NCI-H2227 treated with DMSO at 0.1 percent for 48 hours (cell line): ENCODE measurements around the gene CDC42EP4.
"Not testable (repeated sequence)": the region's sequence is repeated elsewhere in the genome, so short reads cannot be mapped to it uniquely, and the experiment has no call there.

ENCODE experiments used
- DNase-seq: peaks from one replicate; lab custom pipeline; 2025; lab: John Stamatoyannopoulos, UW

Gene CDC42EP4

DNA sequence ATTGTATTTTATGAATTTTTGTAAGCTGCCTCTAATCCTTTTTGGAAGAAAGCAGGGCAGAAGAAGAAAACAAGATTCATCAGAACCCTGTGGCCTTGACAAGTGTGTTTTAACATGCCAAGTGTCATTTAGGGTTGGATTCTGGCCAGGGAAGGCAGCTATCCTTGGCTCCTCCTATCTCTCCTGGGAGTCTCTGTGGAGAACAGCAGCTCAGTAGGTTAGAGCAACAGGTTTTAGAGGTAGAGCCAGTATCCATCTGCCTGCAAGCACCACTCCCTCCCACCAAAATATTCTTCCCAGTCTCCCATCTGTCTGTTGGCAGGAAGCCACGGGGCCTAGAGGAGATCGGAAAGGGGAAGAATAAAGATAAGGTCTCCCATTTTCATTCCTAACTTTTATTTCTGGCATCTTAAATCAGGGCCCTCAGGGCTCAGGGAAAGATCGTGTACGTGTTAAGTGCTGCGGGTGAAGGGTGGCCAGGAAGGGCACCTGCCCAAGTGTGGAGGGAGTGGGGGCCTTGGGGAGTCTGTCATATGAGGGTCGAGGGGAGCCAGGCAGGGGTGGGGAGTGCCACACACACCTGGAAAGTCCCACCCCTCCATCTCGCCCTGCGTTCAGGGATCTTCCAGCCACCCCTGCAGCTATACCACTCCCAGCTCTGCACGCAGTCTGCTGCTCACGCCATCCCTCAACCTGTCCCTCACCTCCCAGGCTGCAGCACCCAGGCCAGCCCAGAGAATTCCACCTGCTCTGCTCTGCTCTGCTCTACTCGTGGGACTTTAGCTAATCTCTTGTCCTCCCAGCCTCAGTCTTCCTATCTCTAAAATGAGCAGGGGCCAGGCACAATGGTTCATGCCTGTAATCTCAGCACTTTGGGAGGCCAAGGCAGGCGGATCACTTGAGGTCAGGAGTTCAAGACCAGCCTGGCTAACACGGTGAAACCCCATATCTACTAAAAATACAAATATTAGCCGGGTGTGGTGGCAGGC lies 33.0 kb downstream of the CDC42EP4 start:
- peak; percentile 34 for DNase-seq

DNA sequence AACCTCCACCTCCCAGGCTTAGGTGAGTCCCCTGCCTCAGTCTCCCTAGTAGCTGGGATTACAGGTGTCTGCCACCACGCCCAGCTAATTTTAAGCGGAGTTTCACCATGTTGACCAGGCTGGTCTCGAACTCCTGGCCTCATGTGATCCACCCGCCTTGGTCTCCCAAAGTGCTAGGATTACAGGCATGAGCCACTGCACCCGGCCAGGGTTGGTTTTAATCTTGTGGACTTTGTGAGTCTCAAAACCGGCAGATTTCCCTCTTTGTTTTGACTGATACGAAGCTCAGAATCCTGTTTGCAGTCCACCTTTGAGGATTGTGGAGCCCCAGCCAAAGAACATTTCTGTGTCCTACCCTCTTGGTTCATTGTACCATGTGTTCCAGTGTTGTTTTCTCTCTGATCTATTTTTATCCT lies 33.7 kb downstream of the CDC42EP4 start:
- no peak for DNase-seq

DNA sequence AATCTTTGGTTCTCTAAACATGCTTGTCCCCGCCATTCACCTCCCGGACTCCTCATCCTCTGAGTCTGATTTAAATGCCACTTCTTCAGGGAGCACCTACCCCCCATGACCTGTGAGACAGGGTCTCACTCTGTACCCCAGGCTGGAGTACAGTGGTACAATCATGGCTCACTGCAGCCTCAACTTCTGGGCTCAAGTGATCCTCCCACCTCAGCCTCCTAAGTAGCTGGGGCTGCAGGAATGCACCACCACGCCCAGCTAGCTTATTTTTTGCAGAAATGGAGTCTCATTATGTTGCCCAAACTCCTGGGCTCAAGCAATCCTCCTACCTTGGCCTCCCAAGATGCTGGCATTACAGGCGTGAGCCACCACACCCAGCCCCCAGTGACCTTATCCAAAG lies 37.3 kb downstream of the CDC42EP4 start:
- DNase-seq: no peak

DNA sequence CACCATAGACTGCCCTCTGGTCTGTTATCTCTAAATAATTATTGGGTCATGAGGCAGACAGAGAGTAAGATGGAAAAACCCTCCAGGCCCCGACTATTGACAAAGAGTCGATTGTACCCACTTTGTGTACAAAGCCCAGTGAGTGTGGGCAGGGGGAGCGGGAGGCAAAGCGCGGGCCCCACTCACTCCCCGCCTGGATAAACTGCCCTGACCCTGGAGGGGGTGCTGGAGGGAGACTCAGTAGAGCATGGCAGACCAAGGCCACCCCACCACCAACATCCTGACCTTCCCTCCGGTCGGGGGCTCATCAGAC lies 38.9 kb downstream of the CDC42EP4 start:
- no peak for DNase-seq

DNA sequence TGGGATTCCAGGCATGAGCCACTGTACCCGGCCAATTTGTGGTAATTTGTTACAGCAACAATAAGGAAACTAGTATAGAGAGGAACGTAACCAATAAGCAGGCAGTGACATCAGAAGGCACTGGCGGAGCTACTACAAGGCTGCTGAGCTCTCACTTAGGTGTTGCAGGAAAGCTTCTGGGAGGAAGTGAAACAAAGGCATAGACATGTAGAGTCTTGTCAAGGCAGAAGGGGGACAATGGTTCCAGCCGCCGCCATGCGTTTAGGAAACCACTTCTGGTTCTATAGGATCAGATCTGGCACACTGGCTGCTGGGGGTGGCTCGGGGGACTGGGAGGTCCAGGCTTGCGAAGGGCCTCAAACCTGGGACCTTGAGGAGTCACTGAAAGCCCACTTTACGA lies 40.7 kb downstream of the CDC42EP4 start:
- DNase-seq: no peak

DNA sequence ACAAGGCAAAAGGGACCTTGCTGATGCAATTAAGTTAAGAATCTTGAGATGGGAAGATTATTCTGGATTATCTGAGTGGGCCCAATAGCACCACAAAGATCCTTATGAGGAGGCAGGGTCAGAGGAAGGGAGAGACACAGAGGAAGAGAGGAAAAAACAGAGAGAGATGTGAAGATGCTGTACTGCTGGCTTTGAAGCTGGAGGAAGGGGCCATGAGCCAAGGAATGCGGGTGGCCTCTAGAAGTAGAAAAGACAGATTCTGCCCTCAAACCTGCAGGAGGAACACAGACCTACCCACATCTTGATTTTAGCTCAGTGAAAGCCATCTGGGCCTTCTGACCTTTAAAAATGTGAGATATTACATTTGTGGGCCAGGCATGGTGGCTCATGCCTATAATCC lies 42.0 kb downstream of the CDC42EP4 start:
- DNase-seq: no peak

DNA sequence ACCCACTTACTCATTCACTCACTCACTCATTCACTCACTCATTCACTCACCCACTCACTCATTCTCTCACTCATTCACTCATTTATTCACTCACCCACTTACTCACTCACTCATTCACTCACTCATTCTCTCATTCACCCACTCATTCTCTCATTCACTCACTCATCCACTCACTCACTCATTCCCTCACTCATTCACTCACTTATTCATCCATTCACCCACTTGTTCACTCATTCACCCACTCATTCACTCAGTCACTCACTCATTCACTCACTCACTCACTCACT lies 42.5 kb downstream of the CDC42EP4 start:
- no peak for DNase-seq

DNA sequence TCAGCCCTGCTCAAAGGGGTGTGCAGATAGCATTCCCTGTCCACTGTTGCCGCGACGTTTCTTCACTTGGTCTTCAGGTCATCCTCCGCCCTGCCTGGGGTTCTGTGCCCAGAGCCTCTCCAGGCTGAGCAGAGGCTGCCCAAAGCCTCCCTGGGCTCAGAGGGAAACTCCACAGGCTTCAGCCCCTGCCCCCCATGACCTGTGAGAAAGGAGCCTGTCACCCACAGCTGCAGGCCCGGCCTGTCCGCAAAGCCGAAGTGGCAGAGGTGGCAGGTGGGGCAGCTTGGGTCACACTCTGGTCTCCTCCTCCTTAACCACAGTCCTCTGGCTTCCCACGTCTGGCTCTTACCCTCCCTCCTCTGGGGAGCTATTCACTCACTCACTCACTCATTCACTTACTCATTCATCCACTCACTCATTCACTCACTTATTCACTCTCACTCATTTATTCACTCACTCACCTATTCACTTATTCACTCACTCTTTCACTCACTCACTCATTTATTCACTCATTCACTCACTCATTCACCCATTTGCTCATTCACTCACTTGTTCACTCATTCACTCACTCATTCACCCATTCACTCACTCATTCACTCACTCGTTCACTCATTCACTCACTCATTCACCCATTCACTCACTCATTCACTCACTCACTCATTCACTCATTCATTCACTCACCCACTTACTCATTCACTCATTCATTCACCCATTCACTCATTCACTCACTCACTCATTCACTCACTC lies 43.0 kb downstream of the CDC42EP4 start:
- DNase-seq: no peak

DNA sequence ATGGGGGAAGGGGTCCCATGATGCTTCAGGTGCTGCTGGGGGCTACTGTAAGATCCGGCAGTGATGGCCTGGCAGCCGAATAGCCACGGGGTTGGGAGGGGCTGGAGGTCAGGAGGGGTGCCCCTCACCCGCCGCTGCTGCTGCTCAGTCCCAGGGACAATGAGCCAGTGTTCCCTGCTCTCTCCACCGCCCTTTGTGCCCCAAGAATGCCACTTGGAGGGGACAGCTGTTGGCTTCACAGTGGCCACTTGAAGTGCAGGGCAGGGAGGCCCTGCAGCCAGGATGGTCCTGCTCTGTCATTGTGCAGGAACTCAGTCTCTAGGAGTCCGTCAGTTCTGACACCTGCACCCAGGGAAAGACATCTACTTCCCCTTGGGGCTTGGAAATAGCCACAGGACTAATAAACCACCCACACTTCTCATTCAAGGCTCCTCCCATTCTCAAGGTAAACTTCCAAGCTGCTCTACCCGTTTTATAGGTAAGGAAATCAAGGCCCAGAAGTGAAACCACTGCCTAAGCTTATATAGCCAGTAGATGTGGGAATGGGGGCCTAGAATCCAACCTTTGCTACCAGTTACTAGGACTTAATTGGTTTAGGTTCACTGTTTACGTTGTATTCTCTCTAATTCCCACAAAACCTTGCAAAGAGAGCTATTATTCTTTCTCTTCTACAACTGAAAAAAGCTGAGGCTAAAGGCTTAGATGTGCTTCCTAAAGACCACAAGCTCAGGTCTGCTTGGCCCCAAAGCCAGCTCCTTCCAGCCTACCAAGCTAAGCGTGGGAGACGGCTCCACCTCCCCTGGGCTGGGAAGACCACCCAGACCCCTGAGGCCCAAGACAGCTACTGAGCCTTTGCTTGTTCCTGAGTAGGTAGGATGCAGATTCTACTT lies 43.9 kb downstream of the CDC42EP4 start:
- no peak for DNase-seq

DNA sequence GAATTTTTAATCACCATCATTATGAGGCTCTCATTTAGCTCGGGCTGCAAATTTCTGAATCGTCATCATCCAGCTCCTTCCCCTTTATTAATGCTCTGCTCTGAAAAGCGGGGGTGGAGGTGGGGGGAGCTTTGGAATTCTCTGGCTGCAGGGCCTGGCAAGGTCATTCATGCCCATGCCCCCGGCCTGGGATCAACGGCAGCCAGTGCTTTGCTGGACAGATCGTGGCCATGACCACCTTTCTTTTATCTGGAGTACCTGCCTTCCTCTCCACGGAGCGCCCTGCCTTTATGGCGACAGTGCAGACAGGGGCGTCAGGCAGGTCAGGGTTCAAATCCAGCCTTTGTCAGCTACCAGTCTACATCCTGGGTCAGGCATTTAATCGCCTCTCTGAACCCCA lies 45.0 kb downstream of the CDC42EP4 start:
- DNase-seq: no peak

DNA sequence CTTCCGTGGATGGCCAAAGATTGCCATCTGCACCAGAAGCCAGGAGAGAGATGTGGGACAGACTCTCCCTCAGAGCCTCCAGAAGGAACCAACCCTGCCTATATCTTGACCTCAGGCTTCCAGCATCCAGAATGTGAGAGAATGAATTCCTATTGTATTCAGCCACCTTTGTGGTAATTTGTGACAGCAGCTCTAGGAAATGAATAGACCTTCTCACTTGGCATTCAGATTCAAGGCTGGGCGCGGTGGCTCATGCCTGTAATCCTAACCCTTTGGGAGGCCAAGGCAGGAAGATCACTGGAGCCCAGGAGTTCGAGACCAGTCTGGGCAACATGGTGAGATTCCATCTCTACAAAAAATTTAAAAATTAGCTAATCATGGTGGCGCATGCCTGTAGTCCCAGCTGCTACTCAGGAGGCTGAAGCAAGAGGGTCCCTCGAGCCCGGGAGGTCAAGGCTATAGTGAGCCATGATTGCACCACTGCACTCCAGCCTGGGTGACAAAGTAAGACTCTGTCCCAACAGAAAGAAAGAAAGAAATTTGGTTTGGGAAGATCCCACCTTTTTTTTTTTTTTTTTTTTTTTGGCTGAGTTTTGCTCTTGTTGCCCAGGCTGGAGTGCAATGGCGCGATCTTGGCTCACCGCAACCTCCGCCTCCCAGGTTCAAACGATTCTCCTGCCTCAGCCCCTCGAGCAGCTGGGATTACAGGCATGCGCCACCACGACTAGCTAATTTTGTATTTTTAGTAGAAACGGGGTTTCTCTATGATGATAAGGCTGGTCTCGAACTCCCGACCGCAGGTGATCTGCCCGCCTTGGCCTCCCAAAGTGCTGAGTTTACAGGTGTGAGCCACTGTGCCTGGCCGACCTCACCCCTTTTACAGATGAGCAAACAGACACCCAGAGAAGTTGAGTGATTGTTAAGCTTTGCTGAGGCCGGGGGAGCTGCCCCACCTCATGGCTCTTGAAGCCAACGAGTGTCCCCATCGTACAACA lies 45.9 kb downstream of the CDC42EP4 start:
- DNase-seq: no peak

DNA sequence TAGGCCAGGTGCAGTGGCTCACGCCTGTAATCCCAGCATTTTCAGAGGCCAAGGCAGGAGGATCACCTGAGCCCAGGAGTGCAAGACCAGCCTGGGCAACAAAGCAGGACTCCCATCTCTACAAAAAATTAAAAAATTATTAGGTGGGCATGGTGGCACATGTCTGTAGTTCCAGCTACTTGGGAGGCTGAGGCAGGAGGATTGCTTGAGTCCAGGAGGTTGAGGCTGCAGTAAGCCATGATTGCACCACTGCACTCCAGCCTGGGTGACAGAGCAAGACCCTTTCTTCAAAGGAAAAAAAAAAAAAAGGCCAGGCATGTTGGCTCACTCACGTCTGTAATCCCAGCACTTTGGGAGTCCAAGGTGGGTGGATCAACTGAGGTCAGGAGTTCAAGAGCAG lies 47.4 kb downstream of the CDC42EP4 start:
- DNase-seq: not testable (repeated sequence)

DNA sequence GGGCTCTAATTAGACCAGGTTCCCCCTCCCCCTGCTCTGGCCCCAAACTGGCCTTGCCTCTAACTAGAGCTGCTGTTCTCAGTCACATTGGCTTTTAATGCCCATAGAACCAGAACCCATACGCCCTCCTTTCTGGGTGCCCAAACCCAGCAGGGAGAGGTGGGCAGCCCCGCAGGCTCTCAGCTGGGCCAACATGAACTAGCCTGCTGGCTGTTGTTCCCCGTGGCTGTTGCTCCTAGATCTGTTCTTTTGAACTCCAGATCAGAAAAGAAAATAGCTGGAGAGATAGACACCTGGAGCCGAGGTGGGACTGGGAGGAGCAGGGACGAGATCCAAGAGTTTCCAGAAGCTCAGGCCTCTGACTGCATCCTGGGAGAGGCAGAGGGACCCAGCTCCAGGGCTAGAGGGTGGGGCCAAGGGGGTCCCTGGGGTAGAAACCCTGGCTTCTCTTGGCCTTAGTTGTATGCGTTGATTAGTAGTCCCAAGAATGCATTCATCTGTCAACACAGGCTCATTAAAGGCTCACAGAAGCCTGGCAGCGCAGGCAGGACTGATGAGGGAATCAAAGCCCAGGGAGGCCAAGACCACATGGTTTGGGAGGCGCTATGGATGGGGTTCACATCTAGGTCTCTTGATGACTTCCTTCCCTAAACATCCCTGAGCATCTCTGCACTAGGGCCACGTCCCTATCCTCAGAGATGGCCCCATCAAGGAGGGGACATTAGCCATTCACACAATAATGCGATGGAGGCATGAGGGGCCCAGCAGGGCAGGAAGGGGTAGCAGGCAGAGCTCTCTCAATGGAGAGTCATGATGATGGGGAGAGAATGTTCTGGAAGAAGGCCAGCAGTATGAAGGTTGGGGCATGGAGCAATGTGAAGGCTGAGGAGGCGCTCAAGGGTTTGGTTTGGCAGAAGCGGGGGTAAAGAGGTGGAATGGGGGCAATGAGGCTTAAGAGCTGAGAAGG lies 48.8 kb downstream of the CDC42EP4 start:
- DNase-seq: no peak

DNA sequence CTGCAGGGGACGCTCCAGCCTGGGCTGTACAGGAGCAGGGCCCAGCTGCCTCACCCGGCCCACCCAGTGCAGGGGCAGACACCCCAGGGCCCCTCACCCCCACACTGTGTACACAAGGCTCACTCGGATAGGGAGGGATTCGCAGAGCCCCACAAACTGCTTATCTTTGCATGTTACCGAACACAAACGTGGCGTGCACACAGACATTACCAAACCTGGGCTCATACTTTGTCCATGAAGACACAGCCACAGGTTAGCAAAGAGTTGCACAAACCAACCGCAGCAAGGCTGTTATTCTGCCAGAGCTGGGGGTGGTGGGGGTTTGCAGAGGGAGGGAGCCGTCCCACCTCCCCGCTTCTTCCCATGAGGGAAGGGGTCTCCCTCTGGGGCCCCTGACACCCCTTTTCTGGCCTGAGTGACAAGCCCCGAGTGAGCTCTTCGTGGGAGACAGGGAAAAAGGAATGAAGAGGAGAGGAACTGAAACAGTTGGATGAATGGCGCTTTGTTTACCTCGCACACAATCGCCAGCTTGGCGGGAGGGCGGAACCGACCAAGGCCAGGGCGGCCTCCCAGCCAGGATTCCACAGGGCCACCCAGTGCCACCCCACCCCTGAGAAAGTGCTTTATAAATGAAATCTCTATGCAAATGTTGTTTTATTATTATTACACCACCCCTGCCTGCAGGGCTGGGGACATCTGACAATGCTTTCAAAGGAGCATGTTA lies 49.7 kb downstream of the CDC42EP4 start:
- DNase-seq: no peak

DNA sequence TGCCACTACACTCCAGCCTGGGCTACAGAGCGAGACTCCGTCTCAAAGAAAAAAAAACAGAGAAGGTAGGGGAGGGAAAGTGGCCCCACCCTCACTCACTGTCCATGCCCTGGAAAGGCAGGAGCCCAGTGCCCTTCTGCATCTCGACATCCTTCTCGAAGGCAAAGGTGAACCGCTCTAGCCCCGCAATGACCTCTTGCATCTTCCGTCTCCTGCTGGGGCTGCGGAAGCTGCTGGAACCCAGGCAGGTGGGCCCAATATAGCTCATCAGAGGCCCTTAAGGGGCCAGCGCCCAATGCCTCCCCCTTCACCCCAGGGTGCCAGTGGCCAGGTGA lies 50.2 kb downstream of the CDC42EP4 start, which contains the start of gene CPSF4L:
CPSF4L (minus strand) TSS at position 264 of the 335 bp plus-strand sequence; CDS start at position 202, 62 bp downstream.
- DNase-seq: no peak

DNA sequence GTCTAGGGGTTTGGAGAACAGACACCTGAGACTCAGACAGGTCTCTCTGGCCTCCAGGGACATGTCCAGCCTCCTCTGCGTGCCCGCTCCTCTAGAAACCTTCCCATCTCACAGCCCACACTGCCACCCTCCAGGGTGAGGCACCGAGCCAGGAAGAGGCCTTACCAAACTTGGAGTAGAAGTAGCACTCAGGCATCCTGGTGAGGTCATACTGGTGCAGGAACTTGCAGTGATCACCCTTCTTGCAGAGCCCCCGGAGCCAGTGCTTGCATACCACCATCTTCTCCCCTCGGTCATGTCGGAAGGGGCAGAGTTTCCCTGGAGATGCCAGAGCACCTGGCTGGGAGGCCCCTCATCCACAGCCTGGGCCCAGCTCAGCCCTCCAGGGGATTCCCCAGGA lies 54.3 kb downstream of the CDC42EP4 start:
- no peak for DNase-seq

DNA sequence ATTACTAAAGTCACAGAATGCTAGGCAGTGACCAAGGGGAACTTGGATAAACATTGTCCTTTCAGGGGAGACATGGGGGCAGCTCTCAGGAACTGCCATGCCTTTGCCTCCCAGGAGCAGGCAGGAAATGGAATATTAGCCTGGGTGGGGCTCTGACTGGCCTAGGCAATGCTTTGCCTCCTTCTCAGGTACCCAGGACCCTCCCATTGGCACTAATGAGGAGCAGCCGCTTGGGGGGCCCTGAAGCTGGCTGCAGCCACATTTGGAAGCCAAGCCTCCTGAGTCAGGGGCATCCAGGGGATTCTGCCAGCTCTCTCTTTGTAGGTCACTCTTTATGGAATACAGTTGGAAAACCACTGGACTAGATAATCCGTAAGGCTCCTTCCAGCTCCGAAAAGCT lies 55.6 kb downstream of the CDC42EP4 start:
- DNase-seq: no peak

DNA sequence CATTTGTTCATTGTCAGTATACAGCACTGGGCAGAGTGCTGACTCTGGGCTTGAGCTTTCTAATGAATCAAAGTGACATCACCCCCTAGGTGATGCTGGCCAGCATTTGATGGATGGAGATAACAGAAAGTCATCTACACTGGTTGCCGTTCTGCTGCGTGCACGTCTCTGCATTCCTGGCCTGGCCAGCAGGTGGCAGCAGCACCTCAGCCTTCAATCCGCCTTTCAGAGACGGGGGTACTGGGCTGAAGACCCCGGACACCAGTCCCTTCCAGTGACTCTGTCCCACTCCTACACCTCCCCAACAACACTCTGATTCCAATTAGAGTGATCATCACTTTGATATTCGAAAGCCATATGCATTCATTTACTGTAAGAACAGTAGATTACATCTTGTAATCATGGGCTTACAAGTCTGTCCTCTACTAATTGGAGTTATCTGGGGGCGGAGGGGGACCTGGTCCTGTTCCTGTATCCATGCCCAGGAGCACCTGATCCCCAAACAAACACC lies 56.1 kb downstream of the CDC42EP4 start:
- peak; percentile 58 for DNase-seq

DNA sequence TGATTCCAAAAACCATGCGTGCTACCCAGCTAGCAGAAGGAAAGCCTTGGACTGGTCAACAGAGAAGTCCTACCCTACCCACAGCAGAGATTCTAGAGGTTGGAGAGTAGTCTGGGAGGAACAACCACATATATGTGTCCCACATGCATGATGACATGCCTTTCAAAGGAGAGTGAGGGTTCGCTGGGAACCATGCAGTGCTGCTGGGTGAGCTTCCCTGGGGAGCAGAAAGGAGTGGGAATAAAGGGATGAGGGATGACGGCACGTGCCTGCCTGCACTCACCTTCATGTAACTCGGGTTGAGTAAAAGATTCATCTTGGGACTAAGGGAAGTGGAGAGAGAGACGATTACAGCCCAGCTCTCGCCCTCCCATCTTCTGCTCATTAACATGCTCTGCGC lies 59.9 kb downstream of the CDC42EP4 start:
- no peak for DNase-seq
